ENCODE data around the gene DDIAS. TPM values are rescaled to one million over a fixed set of nuclear protein-coding genes. Genes with fewer than 3 reads are reported as not detected.
A peak's percentile ranks its signal among the peaks of the same experiment; 100 is the strongest.

The DDIAS gene
- total and polyA plus RNA-seq, 2 donors (not counting 3 experiments of a cell fraction or from before 2014, with no cell fraction given): 4.5 to 9.2 TPM

GRCh38 chr11:82899957-82900276, 1.6 kb upstream of the DDIAS start:
- H3K79me2 ChIP-seq (ENCODE audit: control insufficient read depth, insufficient read depth, low read length): peaks cover 45% of the 10 kb centered on the region
- H3K9me3 ChIP-seq (replicated peaks; ENCODE audit: control insufficient read depth, insufficient read depth, low read length): no peaks in the 10 kb centered on the region
- H3K36me3 ChIP-seq (ENCODE audit: control insufficient read depth in 2 of 2, extremely low read depth in 1 of 2, insufficient read depth in 2 of 2, low read length in 2 of 2): peaks cover 0 to 3% of the 10 kb centered on the region in 2 experiments
- H3K4me3 ChIP-seq (replicated peaks in 1 of 3; ENCODE audit: insufficient read depth in 1 of 3, low read depth in 1 of 3, low read length in 3 of 3): peak overlapping the region; percentile 34 to 75 (median 50)
- DNase-seq (ENCODE audit: low read depth, low spot score) (no peak), FAIRE-seq (no peak)
- intact Hi-C loops (cut with micrococcal nuclease) (loop anchor here (1.0 to 10.0 kb wide), 5 partner anchors 11 to 385 kb away; partner anchors contain the start of gene CCDC90B), dilution Hi-C loops (cut with MboI; ENCODE audit: extremely low pct_ligation_motif_present, low sequenced_read_pairs) (no loop called here)
- H3K9ac ChIP-seq (replicated peaks; ENCODE audit: extremely low read depth, insufficient read depth, low read length): peak overlapping the region; percentile 76
- H2AFZ ChIP-seq (ENCODE audit: low read depth, low read length): peak overlapping the region; percentile 52
- peaks cover 32% of the 10 kb centered on the region for H3K4me1 ChIP-seq (ENCODE audit: control insufficient read depth, extremely low read depth, insufficient read depth, low read length)
- H3K4me2 ChIP-seq (ENCODE audit: insufficient read depth, low read length): peak overlapping the region; percentile 80
- BruUV-seq (replicated peaks): TSS peak; percentile 42
- POLR2A ChIA-PET: interaction anchor here (1.0 to 2.1 kb wide), 5 partner anchors 10 to 257 kb away, joined by 4 to 7 read pairs (median 5); partner anchors contain the start of gene PCF11
- peak overlapping the region; percentile 52 for H3K27ac ChIP-seq (ENCODE audit: insufficient read depth, low read depth, low read length)
- CTCF ChIA-PET: interaction anchor here (1.0 to 9.1 kb wide), 13 partner anchors 10 to 350 kb away, joined by 3 to 191 read pairs (median 10); partner anchors contain the start of gene PCF11
- no peaks in the 10 kb centered on the region for H4K20me1 ChIP-seq (replicated peaks; ENCODE audit: control insufficient read depth, extremely low read depth, insufficient read depth, low read length)
- TF ChIP-seq CTCF (IDR thresholded peaks at IDR 0.05; ENCODE audit: extremely low read depth in 1 of 2, insufficient read depth in 1 of 2, low read depth in 1 of 2, low read length in 2 of 2): no peak
- no peak for TF ChIP-seq FOS (IDR thresholded peaks at IDR 0.05; ENCODE audit: borderline replicate concordance, insufficient read depth, low read length)
- TF ChIP-seq MYC (IDR thresholded peaks at IDR 0.05; ENCODE audit: low read depth, low read length): no peak
- no peak for TF ChIP-seq JUN (IDR thresholded peaks at IDR 0.05; ENCODE audit: borderline replicate concordance, insufficient read depth, insufficient read length, low read depth)
- no peak for TF ChIP-seq EZH2 (IDR thresholded peaks at IDR 0.05; ENCODE audit: borderline replicate concordance, low read depth, low read length, severe bottlenecking)
- TF ChIP-seq POLR2A (IDR thresholded peaks at IDR 0.05; ENCODE audit: low read depth, low read length): no peak
- no peak for TF ChIP-seq POLR2AphosphoS5 (IDR thresholded peaks at IDR 0.05; ENCODE audit: insufficient read depth, low read depth, low read length)
- TF ChIP-seq GATA2 (IDR thresholded peaks at IDR 0.05; ENCODE audit: insufficient read depth, insufficient read length, low read depth, low read length): no peak
- no peak for TF ChIP-seq MAX (IDR thresholded peaks at IDR 0.05; ENCODE audit: insufficient read depth, insufficient read length)
- H3K9me1 ChIP-seq (replicated peaks; ENCODE audit: control insufficient read depth, extremely low read depth, insufficient read depth, low read length): no peaks in the 10 kb centered on the region
- H3K27me3 ChIP-seq (ENCODE audit: control insufficient read depth in 2 of 2, insufficient read depth in 2 of 2, low read length in 2 of 2): no peaks in the 10 kb centered on the region
